SK-N-SH (cell line): ENCODE measurements around the gene CAMK2D. TPM values are rescaled to one million over a fixed set of nuclear protein-coding genes. Genes with fewer than 3 reads are reported as not detected.
A peak's percentile ranks its signal among the peaks of the same experiment; 100 is the strongest.

Experiments used
- ELF1 ChIP-seq: IDR thresholded peaks from 2 replicates; pipeline ENCODE4 v1.4.0; 2012
- FOXJ3 ChIP-seq: sonication (generic); formaldehyde crosslinking; IDR thresholded peaks from 2 replicates; pipeline ENCODE4 v1.5.1; 2020; ENCODE audit warnings: mild to moderate bottlenecking, missing genetic modification reagents
- GATA2 ChIP-seq: sonication (generic); formaldehyde crosslinking; IDR thresholded peaks from 2 replicates; pipeline ENCODE4 v1.5.0; 2020; ENCODE audit warnings: mild to moderate bottlenecking, missing genetic modification reagents
- IRF3 ChIP-seq: fragments of 150-350 bp; IDR thresholded peaks from 2 replicates; pipeline ENCODE4 v1.6.1; 2016; ENCODE audit warnings: mild to moderate bottlenecking, low read depth, low read length
- JUND ChIP-seq: IDR thresholded peaks from 2 replicates; pipeline ENCODE4 v1.4.0; 2012
- MEF2A ChIP-seq: IDR thresholded peaks from 2 replicates; pipeline ENCODE4 v1.4.0; 2012; ENCODE audit warnings: low read depth, borderline replicate concordance
- POLR2AphosphoS5 ChIP-seq: IDR thresholded peaks from 2 replicates; pipeline ENCODE4 v1.6.1; 2012; ENCODE audit warnings: low read depth, low read length
- RAD21 ChIP-seq: IDR thresholded peaks from 2 replicates; pipeline ENCODE4 v1.6.1; 2012; ENCODE audit warnings: mild to moderate bottlenecking, low read length
- SIN3A ChIP-seq: IDR thresholded peaks from 2 replicates; pipeline ENCODE4 v1.6.1; 2012; ENCODE audit warnings: low read depth, mild to moderate bottlenecking, low read length, moderate library complexity, borderline replicate concordance
- SMC3 ChIP-seq: IDR thresholded peaks from 2 replicates; pipeline ENCODE4 v1.6.1; 2012; ENCODE audit warnings: low read depth, low read length, improper control_type of control experiment
- TAF1 ChIP-seq: IDR thresholded peaks from 2 replicates; pipeline ENCODE4 v1.6.1; 2012; ENCODE audit warnings: low read depth, mild to moderate bottlenecking, low read length, moderate library complexity, borderline replicate concordance
- USF1 ChIP-seq: IDR thresholded peaks from 2 replicates; pipeline ENCODE4 v1.4.0; 2012; ENCODE audit warnings: low read depth, borderline replicate concordance
- YY1 ChIP-seq: IDR thresholded peaks from 2 replicates; pipeline ENCODE4 v1.4.0; 2012; ENCODE audit warnings: low read depth, mild to moderate bottlenecking
- polyA plus RNA-seq, 3 experiments: library from polyadenylated mRNA; depleted of rRNA; stranded (reverse); fragments of >200 nt; gene quantifications; 2 replicates each; pipeline ENCODE4 v1.2.3, GENCODE V29; 2012
- TF ChIP-seq, protein P1 (sequence below): IDR thresholded peaks from 2 replicates; pipeline ENCODE4 v1.6.1; 2012; ENCODE audit warnings: mild to moderate bottlenecking, low read depth, low read length, moderate library complexity
- TF ChIP-seq, protein P2 (sequence below): IDR thresholded peaks from 2 replicates; pipeline ENCODE4; 2012
- TF ChIP-seq, protein P3 (sequence below): IDR thresholded peaks from 2 replicates; pipeline ENCODE4 v1.4.0; 2012; ENCODE audit warnings: low read depth, borderline replicate concordance
- TF ChIP-seq, protein P4 (sequence below): fragments of 200-600 bp; sonication (generic); IDR thresholded peaks from 2 replicates; pipeline ENCODE4 v1.6.1; 2017; ENCODE audit warnings: antibody characterized with exemption, mild to moderate bottlenecking, moderate library complexity

The CAMK2D gene
- polyA plus RNA-seq, 1 of the 3 experiments (the other 2 are of a cell fraction) = 17.0 TPM

- TF ChIP-seq, protein P1, sequence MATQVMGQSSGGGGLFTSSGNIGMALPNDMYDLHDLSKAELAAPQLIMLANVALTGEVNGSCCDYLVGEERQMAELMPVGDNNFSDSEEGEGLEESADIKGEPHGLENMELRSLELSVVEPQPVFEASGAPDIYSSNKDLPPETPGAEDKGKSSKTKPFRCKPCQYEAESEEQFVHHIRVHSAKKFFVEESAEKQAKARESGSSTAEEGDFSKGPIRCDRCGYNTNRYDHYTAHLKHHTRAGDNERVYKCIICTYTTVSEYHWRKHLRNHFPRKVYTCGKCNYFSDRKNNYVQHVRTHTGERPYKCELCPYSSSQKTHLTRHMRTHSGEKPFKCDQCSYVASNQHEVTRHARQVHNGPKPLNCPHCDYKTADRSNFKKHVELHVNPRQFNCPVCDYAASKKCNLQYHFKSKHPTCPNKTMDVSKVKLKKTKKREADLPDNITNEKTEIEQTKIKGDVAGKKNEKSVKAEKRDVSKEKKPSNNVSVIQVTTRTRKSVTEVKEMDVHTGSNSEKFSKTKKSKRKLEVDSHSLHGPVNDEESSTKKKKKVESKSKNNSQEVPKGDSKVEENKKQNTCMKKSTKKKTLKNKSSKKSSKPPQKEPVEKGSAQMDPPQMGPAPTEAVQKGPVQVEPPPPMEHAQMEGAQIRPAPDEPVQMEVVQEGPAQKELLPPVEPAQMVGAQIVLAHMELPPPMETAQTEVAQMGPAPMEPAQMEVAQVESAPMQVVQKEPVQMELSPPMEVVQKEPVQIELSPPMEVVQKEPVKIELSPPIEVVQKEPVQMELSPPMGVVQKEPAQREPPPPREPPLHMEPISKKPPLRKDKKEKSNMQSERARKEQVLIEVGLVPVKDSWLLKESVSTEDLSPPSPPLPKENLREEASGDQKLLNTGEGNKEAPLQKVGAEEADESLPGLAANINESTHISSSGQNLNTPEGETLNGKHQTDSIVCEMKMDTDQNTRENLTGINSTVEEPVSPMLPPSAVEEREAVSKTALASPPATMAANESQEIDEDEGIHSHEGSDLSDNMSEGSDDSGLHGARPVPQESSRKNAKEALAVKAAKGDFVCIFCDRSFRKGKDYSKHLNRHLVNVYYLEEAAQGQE = no peak
- TF ChIP-seq ELF1 = no peak
- TF ChIP-seq USF1 = no peak
- no peak for TF ChIP-seq FOXJ3 (CRISPR knock-in tag)
- TF ChIP-seq GATA2 (CRISPR knock-in tag) = no peak
- peak; percentile 29; the same call in 1 of the 2 replicates for TF ChIP-seq TAF1
- peak; percentile 80 for TF ChIP-seq MEF2A
- TF ChIP-seq IRF3 = no peak
- no peak for TF ChIP-seq SIN3A
- TF ChIP-seq RAD21 = no peak
- TF ChIP-seq POLR2AphosphoS5 = peak; percentile 66; the same call in 1 of the 2 replicates
- TF ChIP-seq, protein P2, sequence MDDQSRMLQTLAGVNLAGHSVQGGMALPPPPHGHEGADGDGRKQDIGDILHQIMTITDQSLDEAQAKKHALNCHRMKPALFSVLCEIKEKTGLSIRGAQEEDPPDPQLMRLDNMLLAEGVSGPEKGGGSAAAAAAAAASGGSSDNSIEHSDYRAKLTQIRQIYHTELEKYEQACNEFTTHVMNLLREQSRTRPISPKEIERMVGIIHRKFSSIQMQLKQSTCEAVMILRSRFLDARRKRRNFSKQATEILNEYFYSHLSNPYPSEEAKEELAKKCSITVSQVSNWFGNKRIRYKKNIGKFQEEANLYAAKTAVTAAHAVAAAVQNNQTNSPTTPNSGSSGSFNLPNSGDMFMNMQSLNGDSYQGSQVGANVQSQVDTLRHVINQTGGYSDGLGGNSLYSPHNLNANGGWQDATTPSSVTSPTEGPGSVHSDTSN = peak; percentile 89
- TF ChIP-seq YY1 = no peak
- TF ChIP-seq JUND = peak; percentile 78
- TF ChIP-seq SMC3 = no peak
- TF ChIP-seq, protein P3, sequence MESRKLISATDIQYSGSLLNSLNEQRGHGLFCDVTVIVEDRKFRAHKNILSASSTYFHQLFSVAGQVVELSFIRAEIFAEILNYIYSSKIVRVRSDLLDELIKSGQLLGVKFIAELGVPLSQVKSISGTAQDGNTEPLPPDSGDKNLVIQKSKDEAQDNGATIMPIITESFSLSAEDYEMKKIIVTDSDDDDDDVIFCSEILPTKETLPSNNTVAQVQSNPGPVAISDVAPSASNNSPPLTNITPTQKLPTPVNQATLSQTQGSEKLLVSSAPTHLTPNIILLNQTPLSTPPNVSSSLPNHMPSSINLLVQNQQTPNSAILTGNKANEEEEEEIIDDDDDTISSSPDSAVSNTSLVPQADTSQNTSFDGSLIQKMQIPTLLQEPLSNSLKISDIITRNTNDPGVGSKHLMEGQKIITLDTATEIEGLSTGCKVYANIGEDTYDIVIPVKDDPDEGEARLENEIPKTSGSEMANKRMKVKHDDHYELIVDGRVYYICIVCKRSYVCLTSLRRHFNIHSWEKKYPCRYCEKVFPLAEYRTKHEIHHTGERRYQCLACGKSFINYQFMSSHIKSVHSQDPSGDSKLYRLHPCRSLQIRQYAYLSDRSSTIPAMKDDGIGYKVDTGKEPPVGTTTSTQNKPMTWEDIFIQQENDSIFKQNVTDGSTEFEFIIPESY = peak; percentile 35; the same call in 1 of the 2 replicates
- TF ChIP-seq, protein P4, sequence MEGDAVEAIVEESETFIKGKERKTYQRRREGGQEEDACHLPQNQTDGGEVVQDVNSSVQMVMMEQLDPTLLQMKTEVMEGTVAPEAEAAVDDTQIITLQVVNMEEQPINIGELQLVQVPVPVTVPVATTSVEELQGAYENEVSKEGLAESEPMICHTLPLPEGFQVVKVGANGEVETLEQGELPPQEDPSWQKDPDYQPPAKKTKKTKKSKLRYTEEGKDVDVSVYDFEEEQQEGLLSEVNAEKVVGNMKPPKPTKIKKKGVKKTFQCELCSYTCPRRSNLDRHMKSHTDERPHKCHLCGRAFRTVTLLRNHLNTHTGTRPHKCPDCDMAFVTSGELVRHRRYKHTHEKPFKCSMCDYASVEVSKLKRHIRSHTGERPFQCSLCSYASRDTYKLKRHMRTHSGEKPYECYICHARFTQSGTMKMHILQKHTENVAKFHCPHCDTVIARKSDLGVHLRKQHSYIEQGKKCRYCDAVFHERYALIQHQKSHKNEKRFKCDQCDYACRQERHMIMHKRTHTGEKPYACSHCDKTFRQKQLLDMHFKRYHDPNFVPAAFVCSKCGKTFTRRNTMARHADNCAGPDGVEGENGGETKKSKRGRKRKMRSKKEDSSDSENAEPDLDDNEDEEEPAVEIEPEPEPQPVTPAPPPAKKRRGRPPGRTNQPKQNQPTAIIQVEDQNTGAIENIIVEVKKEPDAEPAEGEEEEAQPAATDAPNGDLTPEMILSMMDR = no peak
- TF ChIP-seq, all 33 proteins: peak for 13
These were observed 316.3 kb downstream of the CAMK2D start (continued) for GRCh38 chr4:113445286-113445685.
